Urinary bladder (tissue), 4 donors: ENCODE measurements around the gene NOVA1. TPM values are rescaled to one million over a fixed set of nuclear protein-coding genes. Genes with fewer than 3 reads are reported as not detected.

Experiments used
- DNase-seq: peaks from one replicate; pipeline ENCODE4 v3.0.0-alpha.2; 2015; ENCODE audit errors: extremely low spot score
- H3K27ac ChIP-seq: one replicate; pipeline ENCODE4 v1.5.1; 2013; ENCODE audit warnings: low read depth, mild to moderate bottlenecking, moderate library complexity
- H3K36me3 ChIP-seq: one replicate; pipeline ENCODE4 v1.6.1; 2013; ENCODE audit warnings: mild to moderate bottlenecking, moderate library complexity; ENCODE audit not compliant: insufficient read depth
- H3K4me1 ChIP-seq: one replicate; pipeline ENCODE4 v1.6.1; 2013; ENCODE audit warnings: mild to moderate bottlenecking, moderate library complexity; ENCODE audit not compliant: insufficient read depth
- H3K4me3 ChIP-seq: one replicate; pipeline ENCODE4 v1.5.1; 2013; ENCODE audit warnings: low read depth, low read length
- WGBS: extraction: QIAGEN DNeasy Blood & Tissue Kit; methylation state at CpG from one replicate; pipeline ENCODE4 v1.1.7; 2013; 5-methylcytosine and 5-hydroxymethylcytosine counted together
- polyA plus RNA-seq: library from polyadenylated mRNA; stranded (reverse); fragments of 200-250 nt; gene quantifications from one replicate; pipeline ENCODE4 v1.2.3, GENCODE V29; 2013
- total RNA-seq: library from RNA; depleted of rRNA; stranded (reverse); fragments of >200 nt; gene quantifications from one replicate; pipeline ENCODE4 v1.2.3, GENCODE V29; 2014
- donor health status: healthy with polysubstance abuse.
- donor health status: healthy.

Gene NOVA1
- total and polyA plus RNA-seq, 2 donors = 6.6 to 31.6 TPM

- WGBS = under 1% methylated on average over 18 of the region's 18 CpGs
- peak; percentile 46 for DNase-seq
- no peaks in the 10 kb centered on the region for H3K4me1 ChIP-seq
- H3K36me3 ChIP-seq = no peaks in the 10 kb centered on the region
- H3K4me3 ChIP-seq = peak overlapping the region; percentile 77
- peak overlapping the region; percentile 41 for H3K27ac ChIP-seq
These were observed 869 bp upstream of the NOVA1 start for GRCh38 chr14:26598672-26599131.

DNA sequence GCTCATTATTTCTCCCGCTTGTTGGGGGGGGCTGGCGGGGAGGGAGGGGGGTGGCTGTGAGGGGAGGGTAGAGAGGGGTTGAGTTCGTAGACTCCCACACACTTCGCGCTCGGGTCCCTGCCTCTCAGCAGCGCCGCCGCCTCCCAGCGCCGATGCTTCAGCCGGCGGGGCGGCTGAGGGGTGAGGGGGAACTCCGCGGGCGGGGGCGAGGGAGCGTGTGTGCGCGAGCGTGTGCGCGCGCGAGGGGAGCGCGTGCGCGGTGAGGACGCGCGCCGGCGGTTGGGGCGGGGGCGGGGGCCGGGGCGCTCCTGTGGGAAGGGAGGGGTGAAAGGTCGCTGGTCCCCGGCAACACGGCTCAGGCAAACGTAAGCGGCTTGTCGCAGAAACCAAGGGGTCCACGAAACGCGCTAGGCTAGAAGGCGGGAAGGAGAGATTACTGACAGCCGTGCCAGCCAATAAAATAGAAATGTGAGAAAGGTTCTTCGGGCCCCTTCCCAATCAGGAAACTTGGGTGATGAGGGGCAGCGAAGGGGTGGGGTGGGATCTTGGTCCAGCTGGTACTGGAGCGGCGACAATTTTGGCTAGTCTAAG is 343 bp upstream of the NOVA1 start:
- H3K4me1 ChIP-seq = no peaks in the 10 kb centered on the region
- WGBS = under 1% methylated on average over 54 of the region's 54 CpGs
- peak overlapping the region; percentile 77 for H3K4me3 ChIP-seq
- H3K36me3 ChIP-seq = no peaks in the 10 kb centered on the region
- DNase-seq = peak; percentile 91
- no peak overlapping the region for H3K27ac ChIP-seq

DNA sequence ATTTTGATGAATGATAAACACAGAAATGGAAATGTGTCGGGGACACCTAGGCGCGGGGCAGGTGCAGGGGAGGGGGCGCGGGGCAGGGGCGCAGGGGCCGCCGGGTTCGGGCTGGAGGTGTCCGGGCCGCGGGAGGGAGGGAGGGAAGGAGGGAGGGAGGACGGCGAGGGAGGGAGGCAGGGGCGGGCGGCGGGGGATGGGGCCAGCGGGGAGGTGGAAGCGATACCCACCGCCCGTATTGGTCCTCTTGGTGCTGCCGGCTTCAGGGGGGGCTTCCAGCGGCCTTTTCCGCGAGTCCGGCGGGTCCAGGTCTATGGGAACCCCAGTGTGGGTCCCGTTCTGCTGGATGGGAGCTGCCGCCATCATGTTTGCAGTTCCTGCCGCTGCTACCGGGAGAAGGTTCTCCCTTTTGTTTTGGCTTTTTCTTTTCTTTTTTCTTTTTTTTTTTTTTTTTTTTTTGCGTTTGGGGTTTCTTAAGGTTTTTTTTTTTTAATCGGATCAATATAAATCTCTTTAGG is 703 bp downstream of the NOVA1 start:
- DNase-seq = peak; percentile 26
- peak overlapping the region; percentile 66 for H3K27ac ChIP-seq
- peak overlapping the region; percentile 77 for H3K4me3 ChIP-seq
- H3K36me3 ChIP-seq = no peaks in the 10 kb centered on the region
- WGBS = 1% methylated on average over 32 of the region's 33 CpGs
- H3K4me1 ChIP-seq = no peaks in the 10 kb centered on the region

GRCh38 chr14:26596543-26597061 is 1.2 kb downstream of the NOVA1 start:
- WGBS = 1% methylated on average over 21 of the region's 21 CpGs
- Histone ChIP-seq H3K4me3 (peak overlapping the region; percentile 77), H3K4me1 (no peaks in the 10 kb centered on the region), H3K36me3 (no peaks in the 10 kb centered on the region), H3K27ac (peak overlapping the region; percentile 10)
- no peak for DNase-seq

- no peak for DNase-seq
- WGBS = 21% methylated on average over 8 of the region's 8 CpGs
These were observed 1.8 kb downstream of the NOVA1 start for GRCh38 chr14:26595926-26596542.

DNA sequence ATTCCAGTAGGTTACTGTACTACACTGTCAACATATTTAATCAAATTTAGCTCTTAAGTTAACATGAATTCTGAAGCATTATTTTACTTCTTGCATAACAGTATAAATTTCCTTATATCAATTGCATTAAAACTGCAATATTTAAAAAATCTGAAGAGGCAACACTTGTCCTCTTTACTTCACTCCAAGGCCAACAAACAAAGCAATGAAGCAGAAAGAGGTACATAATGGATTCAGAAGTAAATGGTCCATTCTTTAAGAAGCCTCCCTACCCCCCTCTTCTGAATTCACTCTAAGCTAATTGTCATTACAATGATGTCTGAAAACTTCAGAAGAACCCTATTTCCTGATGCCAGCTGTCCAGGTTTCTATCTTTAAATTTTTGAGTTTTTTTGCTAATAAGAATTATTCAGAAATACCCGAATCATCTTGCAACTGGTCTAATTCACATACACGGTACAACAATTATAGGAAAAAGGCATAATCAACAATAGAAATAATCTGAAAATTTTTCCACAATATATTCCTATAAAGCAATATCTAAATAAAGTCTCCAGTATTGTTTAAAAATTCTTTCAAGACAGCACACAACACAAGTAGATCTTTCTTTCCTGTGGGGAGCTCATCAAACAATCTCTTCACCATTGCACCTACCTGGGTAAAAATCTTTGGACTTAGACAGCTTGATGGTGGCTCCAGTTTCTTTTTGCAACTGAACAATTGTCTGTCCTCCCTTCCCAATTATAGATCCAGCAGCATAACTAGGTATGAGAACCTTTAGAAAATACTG is 2.9 kb downstream of the NOVA1 start:
- H3K4me3 ChIP-seq = no peak overlapping the region
- no peaks in the 10 kb centered on the region for H3K4me1 ChIP-seq
- DNase-seq = no peak
- no peaks in the 10 kb centered on the region for H3K36me3 ChIP-seq
- 77% methylated on average over 2 of the region's 2 CpGs for WGBS
- no peak overlapping the region for H3K27ac ChIP-seq

More at GRCh38 chr14:26595926-26596542, 1.8 kb downstream of the NOVA1 start:
- no peaks in the 10 kb centered on the region for H3K4me1 ChIP-seq
- peak overlapping the region; percentile 10 for H3K27ac ChIP-seq
- H3K36me3 ChIP-seq = no peaks in the 10 kb centered on the region
- peak overlapping the region; percentile 77 for H3K4me3 ChIP-seq

DNA sequence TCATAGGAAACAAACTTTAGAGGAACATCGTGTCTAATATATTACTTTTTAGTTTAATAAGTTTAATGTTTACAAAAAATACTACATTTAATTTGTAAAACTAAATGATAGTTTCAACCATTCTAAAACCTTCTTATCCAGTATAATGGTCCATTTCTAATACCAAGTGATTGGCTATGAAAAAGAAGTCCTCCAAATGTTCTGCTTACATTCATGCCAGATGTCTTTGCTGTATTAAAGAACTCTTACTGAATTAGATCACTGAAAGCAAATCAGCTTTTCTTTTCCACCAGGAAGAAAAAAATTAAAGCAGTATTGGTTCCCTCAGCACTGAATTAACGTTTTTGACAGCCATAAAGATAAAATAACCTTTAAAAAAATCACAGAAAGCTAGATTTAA is 3.7 kb downstream of the NOVA1 start:
- Histone ChIP-seq H3K4me1 (no peaks in the 10 kb centered on the region), H3K36me3 (no peaks in the 10 kb centered on the region), H3K4me3 (no peak overlapping the region), H3K27ac (no peak overlapping the region)
- 42% methylated on average over 2 of the region's 2 CpGs for WGBS
- no peak for DNase-seq

DNA sequence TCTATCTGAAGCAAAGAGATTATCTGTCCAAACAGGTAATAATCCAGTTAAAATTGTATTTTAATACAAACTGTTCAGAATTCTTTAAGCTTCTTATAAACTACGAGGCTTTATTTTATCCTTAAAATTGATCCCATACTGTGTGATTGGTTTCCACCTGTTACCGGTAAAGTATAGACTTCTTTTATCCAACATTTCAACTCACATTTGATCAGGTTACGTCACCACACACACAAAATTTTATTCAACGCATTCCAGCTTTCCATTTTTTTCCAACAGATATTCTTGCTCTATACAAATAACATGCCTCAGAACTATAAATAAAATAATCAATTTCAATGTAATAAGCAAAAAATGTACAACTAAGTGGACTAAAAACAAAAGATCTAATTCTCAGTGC is 4.5 kb downstream of the NOVA1 start:
- WGBS = 95% methylated on average over 4 of the region's 4 CpGs
- H3K36me3 ChIP-seq = no peaks in the 10 kb centered on the region
- DNase-seq = no peak
- H3K27ac ChIP-seq = no peak overlapping the region
- H3K4me1 ChIP-seq = no peaks in the 10 kb centered on the region
- H3K4me3 ChIP-seq = no peak overlapping the region

- WGBS = 92% methylated on average over 1 of the region's 1 CpG
- no peak overlapping the region for H3K27ac ChIP-seq
- DNase-seq = no peak
These were observed 7.9 kb downstream of the NOVA1 start for GRCh38 chr14:26589925-26590324.

GRCh38 chr14:26577711-26578110 is 20.1 kb downstream of the NOVA1 start:
- H3K36me3 ChIP-seq = no peaks in the 10 kb centered on the region
- no peak overlapping the region for H3K4me3 ChIP-seq
- H3K4me1 ChIP-seq = no peaks in the 10 kb centered on the region
- no peak overlapping the region for H3K27ac ChIP-seq
- 57% methylated on average over 2 of the region's 2 CpGs for WGBS
- DNase-seq = no peak

More at GRCh38 chr14:26589925-26590324, 7.9 kb downstream of the NOVA1 start:
- H3K4me3 ChIP-seq = no peak overlapping the region
- no peaks in the 10 kb centered on the region for H3K4me1 ChIP-seq
- no peaks in the 10 kb centered on the region for H3K36me3 ChIP-seq

DNA sequence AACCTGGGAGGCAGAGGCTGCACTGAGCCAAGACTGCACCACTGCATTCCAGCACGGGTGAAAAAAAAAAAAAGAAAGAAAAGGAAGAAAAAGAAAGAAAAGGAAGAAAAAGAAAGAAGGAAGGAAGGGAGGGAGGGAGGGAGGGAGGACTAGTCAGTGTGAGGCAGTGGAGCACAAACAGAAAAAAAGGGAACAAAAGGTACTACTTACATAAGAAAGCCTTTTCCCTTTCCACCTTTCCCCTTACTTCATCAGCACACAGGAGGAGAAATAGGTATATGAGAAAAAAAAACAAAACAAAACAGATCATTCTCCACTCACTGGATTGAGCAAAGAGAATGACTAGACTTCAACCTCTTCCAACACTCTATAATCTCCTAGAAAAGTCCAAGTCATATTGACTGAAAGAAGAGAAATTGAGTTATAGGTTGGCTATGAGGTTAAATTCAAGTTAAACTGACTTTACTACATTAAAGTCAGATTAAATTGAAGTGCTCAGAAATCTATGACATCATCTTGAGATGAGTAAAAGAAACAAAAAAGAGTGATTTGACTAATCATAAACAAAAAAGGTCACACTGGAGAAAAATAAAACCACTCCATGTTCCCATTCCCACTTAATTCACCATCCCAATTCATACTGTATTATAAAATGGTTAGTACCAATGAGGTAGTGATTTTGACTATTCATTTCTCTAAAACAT is 43.6 kb downstream of the NOVA1 start:
- H3K4me1 ChIP-seq = no peaks in the 10 kb centered on the region
- 75% methylated on average over 1 of the region's 1 CpG for WGBS
- H3K4me3 ChIP-seq = no peak overlapping the region
- DNase-seq = no peak
- H3K36me3 ChIP-seq = no peaks in the 10 kb centered on the region
- no peak overlapping the region for H3K27ac ChIP-seq

- H3K4me1 ChIP-seq = no peaks in the 10 kb centered on the region
- no peaks in the 10 kb centered on the region for H3K36me3 ChIP-seq
- H3K4me3 ChIP-seq = no peak overlapping the region
- 88% methylated on average over 3 of the region's 3 CpGs for WGBS
- DNase-seq = no peak
- H3K27ac ChIP-seq = no peak overlapping the region
These were observed 48.3 kb downstream of the NOVA1 start for GRCh38 chr14:26549571-26549970.

DNA sequence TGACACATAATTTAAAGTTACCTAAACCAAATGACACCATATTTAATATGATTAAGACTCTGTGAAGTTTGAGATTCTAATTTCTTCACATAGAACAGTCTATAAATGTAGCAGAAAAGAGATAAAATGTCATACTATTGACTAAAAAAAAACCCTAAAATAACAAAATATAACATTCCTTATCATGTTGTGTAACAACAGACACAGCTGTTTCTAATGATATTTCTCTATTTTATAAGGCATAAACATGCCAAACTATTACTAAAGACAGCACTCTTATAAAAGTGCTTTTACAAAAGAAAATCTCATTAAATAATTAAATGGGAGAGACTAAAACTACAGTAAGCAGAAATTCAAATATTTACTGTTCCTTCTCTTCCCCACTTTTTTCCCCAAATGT is 49.4 kb downstream of the NOVA1 start:
- Histone ChIP-seq H3K4me1 (no peaks in the 10 kb centered on the region), H3K27ac (no peak overlapping the region), H3K36me3 (no peaks in the 10 kb centered on the region), H3K4me3 (no peak overlapping the region)
- DNase-seq = no peak
